HG02840 (cell line): Measurements from ENCODE around the gene RFPL1.

Source experiments
- ATAC-seq: cut with Tn5 transposase; IDR thresholded peaks from one replicate; pipeline ENCODE4 v1.9.1; 2021; ENCODE audit warnings: mild to moderate bottlenecking, moderate library complexity, moderate number of reproducible peaks; ENCODE audit not compliant: unreplicated experiment, low FRiP score

Gene RFPL1

DNA sequence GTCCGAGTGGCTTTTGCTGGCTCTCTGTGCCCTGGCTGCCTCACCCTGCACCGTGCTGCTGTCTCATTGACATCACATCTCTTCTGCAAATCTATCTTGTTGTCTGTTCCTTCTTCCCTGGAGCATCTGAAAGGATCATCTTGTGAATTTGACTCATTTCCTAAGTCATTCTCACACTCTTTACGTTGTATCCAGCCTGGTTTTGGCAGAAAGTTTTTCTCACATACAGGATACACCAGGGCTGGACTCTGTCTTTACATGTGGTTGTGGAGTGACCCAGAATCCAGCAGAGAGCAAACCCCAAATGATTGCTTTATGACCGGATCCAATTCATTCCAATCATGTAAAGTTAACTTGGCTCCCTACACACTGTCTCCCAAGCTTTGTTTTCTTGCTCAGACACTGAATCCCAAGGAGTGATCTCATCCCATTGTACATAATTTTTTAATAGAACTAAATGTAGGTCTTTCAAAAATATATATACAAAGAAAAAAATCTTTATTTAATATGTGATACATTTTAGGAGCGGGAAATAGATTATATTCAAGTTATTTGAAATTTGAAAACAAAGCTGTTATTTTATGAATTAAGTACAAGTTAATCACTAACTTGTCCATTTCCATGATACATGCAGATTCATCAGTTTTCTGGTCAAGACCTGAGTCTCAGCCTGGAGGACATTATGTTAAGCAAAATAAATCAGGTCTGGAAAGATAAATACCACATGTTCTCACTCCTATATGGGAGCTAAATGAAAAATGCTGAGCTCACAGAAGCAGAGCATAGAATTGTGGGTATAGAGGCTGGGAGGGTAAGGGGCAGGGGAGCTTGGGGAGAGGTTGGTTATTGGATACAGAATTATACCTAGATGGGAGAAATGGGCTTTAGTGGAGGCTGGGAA, 2.9 kb upstream of the RFPL1 start:
- ATAC-seq, result no peak

DNA sequence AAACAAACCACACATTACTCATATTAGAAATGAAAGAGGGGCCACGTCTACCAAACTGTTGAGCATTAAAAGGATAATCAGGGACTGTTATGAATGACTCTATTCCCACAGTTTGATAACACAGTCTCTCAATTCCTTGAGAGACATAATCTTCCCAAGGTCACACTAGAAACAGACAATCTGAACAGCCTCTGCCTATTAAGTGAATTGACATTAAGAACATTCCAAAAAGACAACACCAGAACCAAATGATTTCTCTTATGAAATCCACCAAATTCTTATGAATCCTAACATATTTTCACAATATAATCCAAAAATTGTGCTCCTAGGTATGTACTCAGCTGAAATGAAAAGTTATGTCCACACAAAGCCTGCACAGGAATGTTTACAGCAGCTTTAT, 4.6 kb downstream of the RFPL1 start:
- no peak for ATAC-seq

DNA sequence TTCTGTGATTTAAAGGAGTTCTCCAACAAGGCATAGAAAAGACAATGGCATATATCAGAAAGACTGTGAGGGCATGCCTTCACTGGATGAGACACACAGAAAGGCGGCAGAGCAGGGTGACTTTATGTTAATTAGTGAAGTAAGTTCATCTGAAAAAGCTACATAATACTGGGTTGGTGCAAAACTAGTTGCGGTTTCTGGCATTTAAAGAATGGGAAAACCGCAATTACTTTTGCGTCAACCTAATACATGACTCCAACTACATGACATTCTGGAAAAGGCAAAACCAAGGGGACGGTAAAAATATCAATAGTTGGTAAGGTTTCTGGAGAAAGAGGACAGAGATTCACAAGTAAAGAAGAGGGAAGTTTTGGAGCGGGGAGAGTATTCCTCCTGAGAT, 5.1 kb downstream of the RFPL1 start:
- no peak for ATAC-seq

DNA sequence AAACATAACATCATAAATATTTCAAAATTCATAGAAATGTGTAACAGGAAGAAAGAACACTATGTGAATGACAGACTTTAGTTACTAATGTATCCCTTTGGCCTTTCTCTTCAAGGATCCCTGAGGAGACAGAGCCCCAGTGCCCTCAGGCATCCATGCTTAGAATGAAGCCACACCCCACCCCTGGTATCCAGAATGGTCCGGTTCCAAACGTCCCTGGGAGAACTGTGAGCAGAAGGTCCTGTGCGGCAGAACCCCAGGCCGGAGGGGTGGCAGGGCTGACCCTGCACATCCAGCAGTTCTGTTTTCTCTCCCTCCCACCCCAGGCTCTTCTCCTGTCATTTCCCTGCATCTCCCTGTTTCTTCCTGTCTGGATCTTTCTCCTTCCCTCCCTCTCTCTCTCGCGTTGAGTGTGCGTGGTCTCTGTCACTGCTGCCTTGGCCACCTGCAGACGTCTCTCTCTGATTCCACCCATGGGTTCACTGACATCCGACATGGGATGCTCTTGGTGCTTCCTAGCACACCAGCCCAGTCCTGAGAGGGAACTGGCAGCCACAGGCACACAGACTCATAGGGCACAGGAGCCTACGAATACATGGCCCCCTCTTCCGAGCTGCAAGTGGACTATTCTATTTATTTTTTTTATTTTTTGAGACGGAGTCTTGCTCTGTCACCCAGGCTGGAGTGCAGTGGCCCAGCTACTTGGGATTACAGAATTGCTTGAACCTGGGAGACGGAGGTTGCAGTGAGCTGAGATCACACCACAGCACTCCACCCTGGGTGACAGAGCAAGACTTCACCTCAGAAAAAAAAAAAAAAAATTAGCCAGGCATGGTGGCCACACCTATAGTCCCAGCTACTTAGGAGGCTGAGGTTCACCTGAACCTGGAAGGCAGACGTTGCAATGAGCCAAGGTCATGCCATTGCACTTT, 5.7 kb downstream of the RFPL1 start:
- no peak for ATAC-seq

DNA sequence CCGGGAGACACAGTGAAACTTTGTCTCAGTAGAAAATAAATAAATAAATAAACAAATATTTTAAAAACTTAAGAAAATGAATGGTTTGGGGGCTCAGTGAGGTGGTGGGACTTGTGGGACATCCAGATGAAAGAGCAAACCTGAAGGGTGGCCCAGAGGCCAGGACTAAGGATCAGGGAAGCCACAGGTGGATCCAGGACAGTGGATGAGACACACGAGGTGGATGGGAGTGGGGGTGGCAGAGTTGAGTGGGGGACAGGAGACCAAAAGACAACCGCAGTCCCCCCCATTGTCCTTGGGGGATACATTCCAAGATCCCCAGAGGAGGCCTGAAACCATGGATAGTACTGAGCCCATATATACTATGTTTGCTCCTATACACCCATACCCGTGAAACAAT, 7.1 kb downstream of the RFPL1 start:
- no peak for ATAC-seq

DNA sequence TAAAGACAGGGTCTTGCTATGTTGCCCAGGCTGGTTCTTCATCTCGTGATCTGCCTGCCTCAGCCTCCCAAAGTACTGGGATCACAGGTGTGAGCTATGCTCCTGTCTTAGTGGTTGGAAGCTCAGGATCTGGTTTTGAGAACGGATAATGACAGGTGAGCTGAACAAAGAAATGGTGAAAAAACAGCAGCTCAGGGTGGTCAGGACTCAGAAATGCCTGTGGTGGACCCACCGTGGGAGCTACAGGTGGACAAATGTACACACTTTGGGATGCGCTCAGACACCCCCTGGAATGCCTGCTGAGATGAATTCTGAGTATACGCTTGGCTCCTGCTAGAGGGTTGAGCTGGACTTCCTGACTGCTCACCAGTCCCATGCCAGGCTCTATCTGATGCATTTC, 9.5 kb downstream of the RFPL1 start:
- no peak for ATAC-seq

DNA sequence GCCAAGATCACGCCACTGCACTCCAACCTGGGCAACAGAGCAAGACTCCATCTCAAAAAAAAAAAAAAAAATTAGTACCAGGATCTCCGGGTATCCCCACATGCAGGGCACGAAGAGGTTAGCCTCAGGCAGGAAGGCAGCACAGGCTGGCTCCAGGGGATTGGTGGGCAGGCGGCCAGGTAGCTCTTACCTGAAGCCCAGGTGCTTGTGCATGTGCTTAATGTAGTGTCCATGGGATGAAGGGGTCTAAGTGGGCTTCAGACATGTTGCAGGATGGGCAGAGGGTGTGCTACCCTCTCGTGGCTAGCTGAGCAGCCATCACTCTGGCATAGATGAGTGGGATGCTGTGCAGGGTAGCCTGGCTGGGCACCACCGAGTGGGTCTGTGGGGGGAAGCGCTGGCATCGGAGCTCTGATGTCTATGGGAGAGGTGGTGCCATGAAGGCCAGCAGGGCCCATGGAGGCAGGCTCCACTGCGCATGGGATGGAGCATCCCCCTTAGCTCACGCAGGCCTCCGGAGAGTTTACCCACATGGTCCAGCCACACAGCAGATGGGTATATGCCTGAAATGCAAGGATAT, 11.0 kb downstream of the RFPL1 start:
- no peak for ATAC-seq

DNA sequence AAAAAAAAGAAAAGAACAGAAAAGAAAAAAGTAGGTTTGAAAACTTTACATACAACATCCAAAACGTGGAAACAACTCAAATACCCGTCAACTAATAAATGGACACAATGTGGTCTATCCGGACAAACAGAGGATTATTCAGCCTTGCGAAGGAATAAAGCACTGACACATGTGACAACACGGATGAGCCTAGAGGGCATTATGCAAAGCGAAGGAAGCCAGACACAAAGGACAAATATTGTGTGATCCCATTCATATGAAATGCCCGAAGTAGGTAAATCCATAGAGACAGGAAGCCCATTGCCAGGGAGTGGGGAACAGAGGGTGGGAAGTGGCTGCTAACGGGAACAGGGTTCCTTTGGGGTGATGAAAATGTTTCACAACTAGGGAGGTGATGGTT, 11.8 kb downstream of the RFPL1 start:
- ATAC-seq, result no peak

DNA sequence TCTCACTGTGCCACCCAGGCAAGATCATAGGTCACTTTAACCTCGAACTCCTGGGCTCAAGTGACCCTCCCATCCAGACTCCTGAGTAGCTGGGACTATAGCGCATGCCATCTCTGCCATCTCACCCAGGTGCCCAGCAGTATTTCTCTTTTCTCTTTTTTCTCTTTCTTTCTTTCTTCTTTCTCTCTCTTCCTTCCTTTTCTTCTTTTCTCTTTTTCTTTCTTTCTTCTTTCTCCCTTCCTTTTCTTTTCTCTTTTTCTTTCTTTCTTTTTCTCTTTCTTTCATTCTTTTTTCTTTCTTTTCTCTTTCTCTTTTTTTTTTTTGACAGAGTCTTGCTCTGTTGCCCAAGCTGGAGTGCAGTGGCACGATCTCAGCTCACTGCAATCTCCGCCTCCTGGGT, 13.5 kb downstream of the RFPL1 start:
- ATAC-seq, result no peak

DNA sequence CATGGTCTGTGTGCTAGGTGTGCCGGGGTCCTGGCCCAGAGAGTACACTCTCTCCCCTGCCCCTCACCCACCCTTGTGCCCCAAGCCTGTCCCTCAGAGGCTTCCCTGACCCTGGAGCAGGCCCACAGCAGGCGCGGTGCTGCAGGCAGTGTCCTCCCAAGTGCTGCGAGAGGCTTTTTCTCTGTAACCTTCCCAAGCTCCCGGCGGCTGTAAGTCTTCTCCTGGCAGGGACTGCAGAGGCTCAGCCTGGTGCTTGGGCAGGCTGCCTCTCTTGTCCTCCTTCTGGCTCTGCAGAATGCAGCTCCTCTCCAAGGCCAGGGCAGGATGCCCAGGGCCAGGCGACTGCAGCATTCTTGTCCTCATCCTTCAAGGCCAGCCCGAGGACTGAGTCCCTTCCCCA, 15.9 kb downstream of the RFPL1 start:
- no peak for ATAC-seq

DNA sequence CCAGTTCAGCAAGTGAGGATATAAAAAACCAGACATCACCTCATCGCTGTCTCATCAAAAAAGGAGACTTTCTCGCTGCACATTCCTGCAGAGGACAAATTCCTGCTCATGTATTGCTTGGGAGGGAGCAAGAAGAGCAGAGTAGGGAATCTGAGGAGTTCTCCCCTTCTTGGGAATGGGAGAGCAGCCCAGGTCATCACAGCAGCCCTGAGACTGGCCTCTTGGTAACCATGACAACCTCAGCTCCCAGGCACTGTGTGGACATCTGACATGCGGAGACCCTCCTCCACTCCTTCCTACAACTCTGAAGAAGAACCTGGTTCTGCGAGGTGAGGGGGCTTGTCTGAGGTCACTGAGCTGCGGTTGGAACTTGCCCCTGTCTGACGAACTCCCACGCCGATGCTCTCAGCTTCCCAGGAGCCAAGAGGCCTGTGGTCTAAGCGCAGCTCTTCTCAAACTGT, 17.9 kb downstream of the RFPL1 start:
- ATAC-seq, result no peak

DNA sequence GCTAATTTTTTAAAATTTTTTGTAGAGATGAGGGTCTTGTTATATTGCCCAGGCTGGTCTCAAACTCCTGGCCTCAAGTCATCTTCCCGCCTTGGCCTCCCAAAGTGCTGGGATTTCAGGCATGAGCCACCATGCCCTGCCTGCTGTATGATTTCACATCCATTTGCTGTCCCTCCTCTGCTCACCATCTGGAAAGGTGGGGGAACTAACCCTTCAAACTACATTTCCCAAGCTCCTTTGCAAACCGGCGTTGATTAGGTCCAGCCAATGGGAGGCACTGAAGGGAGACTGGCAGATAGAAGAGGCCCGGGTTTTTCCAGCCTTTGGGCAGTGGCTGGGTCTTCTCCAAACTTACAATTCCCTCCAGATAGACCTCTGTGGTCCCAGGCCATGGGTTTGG, 19.3 kb downstream of the RFPL1 start:
- ATAC-seq, result no peak

DNA sequence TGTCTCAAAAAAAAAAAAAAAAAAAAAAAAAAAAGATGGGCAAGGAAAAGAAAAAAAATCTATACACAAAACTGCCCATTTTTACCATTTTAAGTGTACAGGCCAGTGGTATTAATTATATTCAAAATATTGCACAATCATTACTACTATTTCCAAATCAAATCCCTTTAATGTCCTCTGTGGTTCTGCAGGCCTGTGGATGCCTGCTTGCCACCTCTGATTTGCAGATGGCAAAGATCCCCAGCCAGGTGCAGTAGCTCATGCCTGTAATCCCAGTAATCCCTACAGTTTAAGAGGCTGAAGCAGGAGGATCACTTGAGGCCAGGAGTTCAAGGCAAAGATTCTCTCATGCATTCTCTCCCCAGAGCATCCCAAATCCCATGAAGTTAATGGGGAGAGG, 20.2 kb downstream of the RFPL1 start:
- no peak for ATAC-seq

DNA sequence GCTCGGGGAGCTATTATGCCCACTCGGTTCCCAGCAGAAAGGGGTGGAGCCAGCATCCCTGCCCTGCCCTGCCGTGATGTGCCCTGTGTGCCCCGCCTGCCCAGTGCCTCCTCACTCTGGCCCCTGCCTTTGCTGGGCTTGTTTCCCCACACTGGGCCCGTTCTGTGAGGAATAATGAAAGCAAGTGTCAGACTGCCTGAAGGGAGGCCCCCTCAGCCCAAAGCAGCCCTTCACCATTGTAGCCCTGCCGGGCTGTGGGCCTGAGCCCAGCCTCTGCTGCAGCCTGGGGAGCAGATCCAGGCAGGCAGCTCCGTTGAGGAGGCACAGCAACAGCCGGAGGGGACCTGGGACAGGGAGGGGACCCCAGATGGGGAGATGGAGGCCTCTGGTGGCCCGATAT, 21.4 kb downstream of the RFPL1 start:
- no peak for ATAC-seq

DNA sequence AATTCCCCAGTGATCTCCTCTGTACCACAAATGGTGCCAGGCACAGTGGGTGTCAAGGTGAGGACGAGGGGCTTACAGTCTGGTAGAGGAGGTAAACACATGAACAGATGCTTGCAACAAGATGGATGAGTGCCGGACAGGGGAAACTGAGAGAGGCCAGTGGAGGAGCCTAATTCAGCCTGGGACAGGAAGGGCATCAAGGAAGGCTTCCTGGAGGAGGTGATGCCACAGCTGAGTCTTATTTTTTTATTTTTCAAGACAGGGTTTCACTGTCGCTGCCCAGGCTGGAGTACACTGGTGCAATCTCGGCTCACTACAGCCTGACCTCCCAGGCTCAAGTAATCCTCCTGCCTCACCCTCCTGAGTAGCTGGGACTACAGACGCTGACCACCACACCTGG, 22.9 kb downstream of the RFPL1 start:
- no peak for ATAC-seq

DNA sequence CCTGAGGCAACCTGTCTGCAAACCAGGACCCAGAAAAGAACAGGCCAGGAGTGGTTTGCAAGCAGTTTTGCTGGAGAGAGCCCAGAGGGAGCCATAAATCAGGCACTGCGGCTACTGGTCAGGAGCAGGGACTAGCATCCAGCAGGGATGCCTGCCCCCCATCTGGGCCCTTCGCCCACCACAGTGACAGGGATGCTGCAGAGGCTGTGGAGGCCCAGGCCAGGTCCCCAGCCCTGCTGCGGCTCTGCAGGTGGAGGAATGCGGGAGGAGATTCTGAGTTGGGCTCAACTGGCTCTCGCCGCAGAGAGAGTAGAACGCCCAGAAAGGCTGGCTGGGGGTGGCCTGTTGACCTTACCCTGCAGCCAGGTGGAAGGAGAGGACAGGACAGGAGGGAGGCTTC, 25.2 kb downstream of the RFPL1 start:
- no peak for ATAC-seq

DNA sequence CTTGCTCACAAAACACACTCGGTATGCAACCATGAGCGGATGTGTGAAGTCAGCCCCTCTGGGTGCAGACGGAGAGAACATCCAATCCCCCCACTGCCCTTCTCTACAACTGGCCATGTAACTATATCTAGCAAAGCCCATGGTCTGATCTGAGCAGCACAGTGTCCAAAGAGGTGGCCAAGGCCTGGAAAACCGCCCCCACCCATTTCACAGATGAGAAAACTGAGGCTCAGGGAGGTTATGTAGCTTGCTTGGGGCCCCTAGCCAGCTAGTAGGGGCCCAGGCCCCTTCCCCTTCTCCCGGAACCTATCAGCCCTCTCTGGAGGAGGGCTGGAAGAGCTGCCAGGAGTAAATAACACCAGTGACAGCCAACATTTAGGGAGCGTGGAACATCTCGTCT, 26.2 kb downstream of the RFPL1 start:
- ATAC-seq, result no peak

DNA sequence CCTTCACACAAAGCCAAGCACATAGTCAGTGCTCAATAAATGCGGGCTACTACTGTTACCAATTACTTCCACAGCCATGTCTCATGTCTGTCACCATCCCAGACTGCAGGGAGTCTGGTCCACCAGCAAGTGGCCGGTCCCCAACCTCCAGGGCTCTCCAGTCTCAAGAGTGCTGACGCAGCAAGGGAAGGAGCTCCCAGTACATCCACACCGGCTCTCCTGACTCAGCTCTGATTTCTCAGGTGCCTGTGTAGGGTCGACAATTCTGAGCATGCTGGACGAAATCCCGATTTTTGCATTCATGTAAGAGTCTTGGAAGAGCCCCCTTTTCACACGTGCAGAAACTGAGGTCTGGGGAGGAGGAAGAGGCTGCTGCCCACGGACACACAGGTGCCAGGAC, 31.4 kb downstream of the RFPL1 start:
- ATAC-seq, result no peak

DNA sequence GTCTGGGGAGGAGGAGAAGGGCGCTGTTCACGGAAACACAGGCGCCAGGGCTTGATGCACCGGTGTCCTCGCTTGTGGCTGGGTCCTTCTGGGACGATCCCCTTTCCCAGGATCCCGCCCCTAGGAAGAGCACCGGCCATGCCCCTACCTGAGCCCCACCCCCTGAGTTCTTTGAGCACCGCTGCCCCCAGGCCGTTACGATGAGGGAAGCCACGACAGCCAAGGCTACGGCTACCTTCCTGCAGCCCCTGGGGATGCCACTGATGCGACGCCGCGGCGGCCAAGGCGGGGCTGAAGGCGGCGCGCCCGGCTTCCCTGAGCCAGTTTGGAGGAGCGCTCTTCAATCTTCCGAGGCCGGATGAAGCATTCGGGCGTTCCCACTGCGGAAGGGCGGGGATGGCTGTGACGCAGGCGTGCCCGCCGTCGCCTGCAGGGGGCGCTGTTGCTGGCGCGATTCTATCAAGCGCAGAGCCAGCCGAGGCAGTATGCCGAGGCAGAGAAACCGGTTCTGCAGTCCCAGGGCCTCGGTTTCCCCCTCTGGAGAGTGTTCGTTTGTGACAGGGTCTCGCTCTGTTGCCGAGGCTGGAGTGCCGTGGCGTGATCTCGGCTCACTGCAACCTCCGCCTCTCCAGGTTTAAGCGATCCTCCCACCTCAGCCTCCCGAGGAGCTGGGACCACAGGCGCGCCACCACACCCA, 31.9 kb downstream of the RFPL1 start:
- ATAC-seq, result no peak

DNA sequence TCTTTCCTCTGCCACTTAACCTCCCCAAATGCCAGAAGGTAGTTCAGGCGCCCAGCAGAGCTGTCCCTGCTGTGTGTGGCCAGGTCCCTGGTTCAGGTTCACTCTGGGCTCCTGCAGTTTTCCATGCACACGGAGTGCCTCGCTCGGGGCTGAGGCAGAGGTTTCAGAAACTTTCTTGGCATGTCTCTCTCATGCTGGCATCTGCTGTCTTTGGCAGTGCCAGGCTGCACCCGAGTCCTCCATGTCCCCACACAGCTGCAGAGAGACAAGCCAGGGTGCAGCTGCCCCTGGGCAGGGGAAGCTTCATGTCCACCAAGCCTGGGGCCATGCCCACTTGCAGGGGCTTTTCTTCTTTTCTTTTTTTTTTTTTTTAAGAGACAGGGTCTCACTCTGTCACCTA, 34.6 kb downstream of the RFPL1 start:
- ATAC-seq, result no peak

DNA sequence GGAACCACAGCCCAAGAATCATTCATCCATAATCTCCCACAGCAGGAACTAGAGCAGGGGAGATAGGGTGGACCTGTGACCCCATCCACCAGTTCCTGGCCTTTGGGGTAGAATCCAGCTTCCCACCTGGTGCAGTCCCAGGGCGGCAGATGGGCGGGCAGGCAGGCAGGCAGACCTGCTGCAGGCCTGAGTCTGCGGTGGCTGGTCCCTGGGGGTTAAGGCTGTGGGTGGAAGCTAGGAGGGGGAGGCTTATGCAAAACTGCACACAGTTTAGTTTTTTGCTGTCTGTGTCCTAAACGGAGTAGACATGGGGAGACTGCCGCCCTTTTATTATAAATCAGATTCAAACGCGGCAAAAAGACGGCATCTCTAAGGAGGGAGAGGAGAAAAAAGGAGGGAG, 37.2 kb downstream of the RFPL1 start:
- no peak for ATAC-seq
